ENCODE data around the gene SNAP25.

GRCh38 chr20:10249822-10250221 is 31.2 kb downstream of the SNAP25 start:
- no peak for TF ChIP-seq CTCF (IDR thresholded peaks at IDR 0.05; ENCODE audit: low read length)
- no peak for TF ChIP-seq EZH2phosphoT487 (IDR thresholded peaks at IDR 0.05; ENCODE audit: low read length)
